GM19452 (cell line): ENCODE results near the gene UGT2B15.
A peak's percentile ranks its signal among the peaks of the same experiment; 100 is the strongest.
"Not testable (repeated sequence)": the region's sequence is repeated elsewhere in the genome, so short reads cannot be mapped to it uniquely, and the experiment has no call there.

Source experiments
- ATAC-seq: cut with Tn5 transposase; IDR thresholded peaks from one replicate; pipeline ENCODE4 v1.9.1; 2021; ENCODE audit not compliant: unreplicated experiment

Gene UGT2B15

DNA sequence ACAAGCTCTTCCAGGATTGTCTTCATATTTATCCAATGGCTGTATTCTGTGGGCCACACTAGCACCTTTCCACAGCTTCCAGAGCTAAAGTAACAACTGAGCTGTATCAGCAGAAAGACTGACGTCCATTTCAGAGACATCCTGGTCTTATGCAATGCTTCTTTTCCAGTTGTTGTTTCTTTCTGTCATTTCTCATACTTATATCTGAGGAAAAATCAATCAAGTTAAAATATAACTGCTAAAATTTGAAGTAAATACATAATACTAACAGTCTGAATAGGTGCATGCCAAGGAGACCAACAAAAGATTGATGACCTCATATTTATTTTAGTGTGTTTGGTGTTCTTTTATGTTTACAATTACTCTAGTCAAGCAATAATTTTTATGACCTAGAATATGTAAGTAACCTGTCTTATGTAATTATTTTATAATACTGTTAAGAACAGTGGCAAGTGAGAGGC lies at the start of gene UGT2B15:
TSS of gene UGT2B15 (minus strand) at position 174 of the 461 bp plus-strand sequence. CDS start at position 140, 34 bp downstream.
- ATAC-seq, result not testable (repeated sequence)

DNA sequence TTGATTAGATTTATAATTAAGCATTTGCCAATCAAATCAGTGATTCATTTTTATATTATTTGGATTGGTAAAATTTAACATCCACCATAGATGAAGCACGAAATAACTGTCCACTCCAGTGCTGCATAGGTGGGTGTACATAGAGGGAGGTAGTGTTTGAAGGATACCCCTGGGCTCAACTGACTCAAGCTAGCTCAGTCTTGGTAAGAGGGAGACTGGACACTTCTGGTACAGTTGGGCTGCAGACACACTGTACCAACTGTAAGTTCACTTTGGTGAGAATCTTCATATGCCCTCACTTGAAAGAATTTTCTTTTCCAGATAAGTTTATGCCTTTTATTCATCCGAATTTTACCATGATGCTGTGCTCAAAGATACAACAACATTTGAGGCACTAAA lies 48.6 kb upstream of the UGT2B15 start:
- ATAC-seq, result no peak

GRCh38 chr4:68718447-68719074 lies 48.1 kb upstream of the UGT2B15 start:
- ATAC-seq, result peak; percentile 44

DNA sequence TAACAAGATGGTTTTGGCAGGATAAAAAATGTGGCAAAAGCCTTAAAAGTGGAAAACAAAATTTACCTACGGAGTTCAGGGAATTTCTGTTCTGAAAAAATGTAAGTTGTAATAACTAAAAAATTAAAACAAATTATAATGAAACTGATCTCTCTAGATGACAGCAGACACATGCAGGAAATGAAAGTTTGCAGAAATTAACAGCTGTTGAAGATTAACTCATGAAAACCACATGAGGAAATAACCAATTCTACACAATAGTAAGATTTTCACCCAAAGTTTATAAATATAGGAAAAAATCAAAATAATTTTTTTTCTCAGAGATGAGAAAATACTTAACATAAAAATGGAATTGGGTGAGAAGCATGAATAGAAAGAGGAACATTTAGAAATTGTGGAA lies 47.5 kb upstream of the UGT2B15 start:
- peak; percentile 75 for ATAC-seq

DNA sequence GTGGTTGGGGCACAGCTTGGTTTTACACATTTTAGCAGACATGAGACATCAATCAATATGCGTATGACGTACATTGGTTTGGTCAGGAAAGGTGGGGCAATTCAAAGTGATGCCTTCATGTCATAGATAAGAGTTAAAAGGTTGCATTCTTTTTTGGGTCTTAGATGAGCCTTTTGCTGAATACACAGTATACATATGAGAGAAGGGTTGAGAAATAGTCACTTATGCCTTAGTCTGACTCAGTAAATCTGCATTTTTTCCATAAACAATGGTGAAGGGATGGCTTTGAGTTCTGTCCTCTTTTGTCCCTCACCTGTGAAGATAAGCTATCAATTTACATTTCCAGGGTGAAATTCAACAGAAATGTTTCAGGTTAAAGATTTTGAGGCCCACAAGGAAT lies 43.9 kb upstream of the UGT2B15 start:
- no peak for ATAC-seq

- ATAC-seq, result no peak
These were observed 41.8 kb upstream of the UGT2B15 start for GRCh38 chr4:68712207-68712606.

DNA sequence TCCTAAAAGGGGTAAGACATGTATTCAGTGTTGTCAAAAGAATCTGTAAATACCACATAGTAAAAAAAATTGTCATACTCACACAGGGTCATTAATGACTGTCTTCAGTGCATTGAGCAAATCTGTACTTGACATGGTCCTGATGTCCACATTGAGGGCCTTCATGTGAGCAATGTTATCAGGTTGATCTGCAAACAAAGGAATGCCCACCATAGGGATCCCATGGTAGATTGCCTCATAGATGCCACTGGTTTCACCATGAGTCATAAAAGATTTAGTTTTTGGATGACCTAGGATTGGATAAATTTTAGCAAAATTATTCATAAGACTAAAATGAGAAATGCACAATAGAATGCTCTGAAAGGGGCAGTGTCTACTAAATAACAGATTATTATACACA lies 38.1 kb upstream of the UGT2B15 start:
- ATAC-seq, result no peak

DNA sequence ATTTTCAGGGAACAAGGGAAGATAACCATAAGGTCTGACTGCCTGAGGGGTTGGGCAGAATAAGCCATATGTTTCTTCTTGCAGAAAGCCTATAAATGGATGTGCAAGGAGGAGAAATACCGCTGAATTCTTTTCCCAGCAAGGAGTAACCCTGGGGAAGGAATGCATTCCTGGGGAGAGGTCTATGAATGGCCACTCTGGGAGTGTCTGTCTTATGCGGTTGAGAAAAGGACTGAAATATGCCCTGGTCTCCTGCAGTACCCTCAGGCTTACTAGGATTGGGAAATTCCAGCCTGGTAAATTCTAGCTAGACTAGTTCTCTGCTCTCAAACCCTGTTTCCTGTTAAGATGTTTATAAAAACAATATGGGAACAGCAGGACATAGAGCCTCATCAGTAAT lies 32.7 kb upstream of the UGT2B15 start:
- not testable (repeated sequence) for ATAC-seq

DNA sequence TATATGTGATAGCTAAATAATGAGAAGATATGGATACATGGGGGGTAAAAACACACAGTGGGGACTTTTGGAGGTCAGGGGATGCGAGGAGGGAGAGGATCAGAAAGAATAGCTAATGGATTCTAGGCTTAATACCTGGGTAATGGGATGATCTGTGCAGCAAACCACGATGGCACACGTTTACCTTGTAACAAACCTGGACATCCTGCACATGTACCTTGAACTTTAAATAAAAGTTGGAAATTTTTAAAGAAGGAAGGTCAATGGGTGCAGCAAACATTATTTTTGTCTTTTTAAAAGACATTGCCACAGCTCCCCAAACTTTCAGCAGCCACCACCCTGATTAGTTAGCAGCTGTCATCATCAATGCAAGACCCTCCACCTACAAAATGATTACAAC lies 29.7 kb upstream of the UGT2B15 start:
- ATAC-seq, result no peak

DNA sequence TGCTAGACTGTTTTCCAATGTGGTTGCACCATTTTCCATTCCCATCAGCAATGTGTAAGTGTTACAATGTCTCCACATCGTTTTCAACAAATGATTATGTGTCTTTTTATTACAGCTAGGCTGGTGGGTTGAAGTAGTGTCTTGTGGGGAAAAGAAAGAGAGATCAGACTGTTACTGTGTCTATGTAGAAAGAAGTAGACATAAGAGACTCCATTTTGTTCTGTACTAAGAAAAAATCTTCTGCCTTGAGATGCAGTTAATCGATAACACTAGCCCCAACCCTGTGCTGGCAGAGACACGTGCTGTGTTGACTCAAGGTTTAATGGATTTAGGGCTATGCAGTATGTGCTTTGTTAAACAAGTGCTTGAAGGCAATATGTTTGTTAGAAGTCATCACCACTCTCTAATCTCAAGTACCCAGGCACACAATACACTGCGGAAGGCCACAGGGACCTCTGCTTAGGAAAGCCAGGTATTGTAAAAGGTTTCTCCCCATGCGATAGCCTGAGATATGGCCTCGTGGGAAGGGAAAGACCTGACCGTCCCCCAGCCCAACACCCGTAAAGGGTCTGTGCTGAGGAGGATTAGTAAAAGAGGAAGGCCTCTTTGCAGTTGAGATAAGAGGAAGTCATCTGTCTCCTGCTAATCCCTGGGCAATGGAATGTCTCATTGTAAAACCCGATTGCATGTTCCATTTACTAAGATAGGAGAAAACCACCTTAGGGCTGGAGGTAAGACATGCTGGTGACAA lies 23.0 kb upstream of the UGT2B15 start:
- ATAC-seq, result no peak

- no peak for ATAC-seq
These were observed 20.7 kb upstream of the UGT2B15 start for GRCh38 chr4:68691186-68691585.

- ATAC-seq, result no peak
These were observed 12.6 kb upstream of the UGT2B15 start for GRCh38 chr4:68683034-68683433.

GRCh38 chr4:68681298-68681697 lies 10.8 kb upstream of the UGT2B15 start:
- not testable (repeated sequence) for ATAC-seq

DNA sequence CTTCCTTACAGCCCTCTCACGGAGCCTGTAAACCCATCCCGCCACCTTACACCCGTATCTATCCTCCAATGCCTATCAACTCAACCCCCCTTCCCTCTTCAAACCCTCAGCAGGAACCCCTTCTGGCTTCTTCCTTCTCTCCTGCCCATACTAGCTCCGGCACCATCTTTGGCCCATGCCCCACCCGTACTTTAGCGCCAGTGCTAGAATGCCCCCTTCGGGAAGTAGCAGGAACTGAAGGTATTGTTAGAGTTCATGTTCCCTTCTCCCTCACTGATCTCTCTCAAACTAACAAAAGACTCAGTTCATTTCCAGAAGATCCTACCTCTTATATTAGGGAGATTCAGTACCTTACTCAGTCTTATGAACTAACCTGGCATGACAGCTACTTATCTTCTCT lies 2.7 kb upstream of the UGT2B15 start:
- ATAC-seq, result no peak

DNA sequence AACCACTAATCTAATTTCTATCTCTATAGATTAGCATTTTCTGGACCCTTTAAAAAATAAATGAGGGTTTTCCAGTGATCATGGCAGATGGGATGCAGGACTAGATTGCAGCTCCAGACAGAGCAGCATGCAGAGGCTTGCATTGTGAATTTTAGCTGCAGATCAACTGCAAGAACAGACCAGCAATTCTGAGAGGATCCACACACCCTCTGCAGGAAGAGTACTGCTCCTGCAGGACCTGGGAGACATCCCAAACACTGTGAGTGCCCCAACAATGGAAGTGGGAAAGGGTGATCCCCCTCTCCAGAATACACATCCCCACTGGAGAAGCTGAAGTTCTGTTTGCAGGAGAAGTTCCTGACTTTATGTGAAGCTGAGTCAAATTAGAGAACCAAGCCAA lies 765 bp upstream of the UGT2B15 start:
- ATAC-seq, result not testable (repeated sequence)

GRCh38 chr4:68668537-68669163 lies 1.8 kb downstream of the UGT2B15 start:
- not testable (repeated sequence) for ATAC-seq

DNA sequence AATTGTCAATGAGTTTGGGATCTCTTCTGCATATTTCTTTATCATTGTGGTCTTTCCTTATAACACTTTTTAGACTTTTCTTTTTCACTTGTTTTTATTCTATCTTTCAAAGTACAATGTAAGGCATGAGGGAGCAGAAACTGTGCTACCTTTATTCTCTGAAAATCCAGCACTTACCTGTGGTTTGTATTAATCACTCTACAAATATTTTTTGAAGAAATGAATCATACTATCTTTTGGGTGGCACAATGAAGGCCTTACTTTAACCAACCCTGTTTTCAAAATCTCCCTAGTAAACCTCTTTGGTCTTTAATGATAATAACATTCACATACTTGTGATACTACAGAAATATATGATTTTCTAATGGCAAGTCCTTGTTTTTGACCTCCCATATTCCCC lies 2.9 kb downstream of the UGT2B15 start:
- ATAC-seq, result not testable (repeated sequence)

DNA sequence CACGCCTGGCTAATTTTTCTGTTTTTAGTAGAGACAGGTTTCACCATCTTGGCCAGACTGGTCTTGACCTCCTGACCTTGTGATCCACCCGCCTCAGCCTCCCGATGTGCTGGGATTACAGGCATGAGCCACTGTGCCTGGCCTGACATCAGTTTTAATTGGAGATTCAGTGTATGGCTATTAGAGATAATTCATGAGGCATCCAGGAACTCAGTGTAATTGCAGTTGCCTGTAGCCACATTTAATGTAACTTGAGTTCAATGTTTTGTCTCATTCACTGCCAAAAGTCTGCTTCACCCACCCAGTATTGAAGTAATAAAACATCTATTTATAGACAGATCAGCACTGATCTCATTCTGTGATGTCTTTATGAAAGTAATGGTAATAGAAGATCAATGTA lies 5.7 kb downstream of the UGT2B15 start:
- not testable (repeated sequence) for ATAC-seq

- ATAC-seq, result not testable (repeated sequence)
These were observed 7.4 kb downstream of the UGT2B15 start for GRCh38 chr4:68662836-68663574.

- no peak for ATAC-seq
These were observed 11.8 kb downstream of the UGT2B15 start for GRCh38 chr4:68658672-68659071.

- peak; percentile 70 for ATAC-seq
These were observed 13.3 kb downstream of the UGT2B15 start for GRCh38 chr4:68657022-68657594.
